OCI-LY7 (cell line): ENCODE data around the gene TAS2R41.

Experiments used
- EZH2phosphoT487 ChIP-seq: fragments of 200-600 bp; sonication (generic); IDR thresholded peaks from 2 replicates; pipeline ENCODE4 v1.6.1; 2018; ENCODE audit warnings: low read depth, borderline replicate concordance, mild to moderate bottlenecking, mixed run types, antibody characterized with exemption, low read length, moderate library complexity, mixed read lengths
- TF ChIP-seq, protein P1 (sequence below): fragments of 200-600 bp; sonication (generic); conservative IDR thresholded peaks from 2 replicates; pipeline ENCODE4 v1.5.1; 2014; ENCODE audit warnings: mild to moderate bottlenecking, antibody characterized with exemption, low read length, moderate library complexity, mixed read lengths

DNA sequence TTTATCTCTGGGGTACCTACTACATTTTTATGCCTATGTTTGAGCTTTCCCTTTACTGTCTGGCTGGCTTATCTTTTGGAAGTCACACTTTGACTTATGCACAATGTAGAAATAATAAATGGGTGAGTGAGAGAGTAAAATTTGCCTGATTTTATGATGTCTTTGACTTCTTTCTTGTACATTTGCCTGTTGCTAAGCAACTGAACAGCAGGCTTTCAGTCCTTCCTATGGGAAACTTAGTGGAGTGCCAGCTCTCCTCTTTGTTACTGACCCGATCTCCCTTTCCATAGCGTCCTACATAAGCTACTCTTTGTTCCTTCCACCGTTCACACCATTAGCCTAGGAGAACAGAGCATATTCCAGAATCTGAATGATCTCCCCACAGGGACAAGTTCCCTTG, 30.2 kb upstream of the TAS2R41 start:
- TF ChIP-seq, protein P1, sequence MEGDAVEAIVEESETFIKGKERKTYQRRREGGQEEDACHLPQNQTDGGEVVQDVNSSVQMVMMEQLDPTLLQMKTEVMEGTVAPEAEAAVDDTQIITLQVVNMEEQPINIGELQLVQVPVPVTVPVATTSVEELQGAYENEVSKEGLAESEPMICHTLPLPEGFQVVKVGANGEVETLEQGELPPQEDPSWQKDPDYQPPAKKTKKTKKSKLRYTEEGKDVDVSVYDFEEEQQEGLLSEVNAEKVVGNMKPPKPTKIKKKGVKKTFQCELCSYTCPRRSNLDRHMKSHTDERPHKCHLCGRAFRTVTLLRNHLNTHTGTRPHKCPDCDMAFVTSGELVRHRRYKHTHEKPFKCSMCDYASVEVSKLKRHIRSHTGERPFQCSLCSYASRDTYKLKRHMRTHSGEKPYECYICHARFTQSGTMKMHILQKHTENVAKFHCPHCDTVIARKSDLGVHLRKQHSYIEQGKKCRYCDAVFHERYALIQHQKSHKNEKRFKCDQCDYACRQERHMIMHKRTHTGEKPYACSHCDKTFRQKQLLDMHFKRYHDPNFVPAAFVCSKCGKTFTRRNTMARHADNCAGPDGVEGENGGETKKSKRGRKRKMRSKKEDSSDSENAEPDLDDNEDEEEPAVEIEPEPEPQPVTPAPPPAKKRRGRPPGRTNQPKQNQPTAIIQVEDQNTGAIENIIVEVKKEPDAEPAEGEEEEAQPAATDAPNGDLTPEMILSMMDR = no peak
- TF ChIP-seq EZH2phosphoT487 = no peak
